Activated naive CD8-positive, alpha-beta T cell treated with anti-CD3 and anti-CD28 coated beads, Interleukin-2, amount 10 ng/mL, durations not matched to agents 7 days and 5 days (primary cell): Measurements from ENCODE around the gene CTAGE15. TPM values are rescaled to one million over a fixed set of nuclear protein-coding genes. Genes with fewer than 3 reads are reported as not detected.
"Not testable (repeated sequence)": the region's sequence is repeated elsewhere in the genome, so short reads cannot be mapped to it uniquely, and the experiment has no call there.

ENCODE experiments used
- ATAC-seq: fragments of 150-1000 bp; cut with Tn5 transposase; one replicate; pipeline ENCODE4 v1.10.0; 2021; ENCODE audit warnings: low read depth, moderate library complexity
- POLR2A ChIA-PET: fragments of 350-600 bp; sonication (Branson Sonifier 250); formaldehyde crosslinking; loops from one replicate; lab custom pipeline; 2021; ENCODE audit warnings: antibody characterized with exemption; lab: Charles Lee
- DNase-seq: peaks from one replicate; pipeline ENCODE4 v3.0.0; 2021
- H3K27ac Mint-ChIP-seq: one replicate; pipeline ENCODE4 v1.8.0; 2022; ENCODE audit warnings: mild to moderate bottlenecking, mixed read lengths
- H3K27me3 Mint-ChIP-seq: one replicate; pipeline ENCODE4 v1.8.0; 2022; ENCODE audit warnings: mild to moderate bottlenecking, moderate library complexity, mixed read lengths
- H3K36me3 Mint-ChIP-seq: one replicate; pipeline ENCODE4 v1.8.0; 2021; ENCODE audit warnings: mild to moderate bottlenecking, mixed read lengths
- H3K4me1 Mint-ChIP-seq: one replicate; pipeline ENCODE4 v1.8.0; 2021; ENCODE audit warnings: mixed read lengths
- H3K4me3 Mint-ChIP-seq: one replicate; pipeline ENCODE4 v1.8.0; 2022; ENCODE audit warnings: mild to moderate bottlenecking, moderate library complexity, mixed read lengths
- H3K9me3 Mint-ChIP-seq: one replicate; pipeline ENCODE4 v1.8.0; 2021; ENCODE audit warnings: mixed read lengths
- total RNA-seq, 2 experiments: library from RNA; stranded (reverse); gene quantifications; one replicate each; pipeline ENCODE4 v1.2.3, GENCODE V29; 2021

The CTAGE15 gene, protein sequence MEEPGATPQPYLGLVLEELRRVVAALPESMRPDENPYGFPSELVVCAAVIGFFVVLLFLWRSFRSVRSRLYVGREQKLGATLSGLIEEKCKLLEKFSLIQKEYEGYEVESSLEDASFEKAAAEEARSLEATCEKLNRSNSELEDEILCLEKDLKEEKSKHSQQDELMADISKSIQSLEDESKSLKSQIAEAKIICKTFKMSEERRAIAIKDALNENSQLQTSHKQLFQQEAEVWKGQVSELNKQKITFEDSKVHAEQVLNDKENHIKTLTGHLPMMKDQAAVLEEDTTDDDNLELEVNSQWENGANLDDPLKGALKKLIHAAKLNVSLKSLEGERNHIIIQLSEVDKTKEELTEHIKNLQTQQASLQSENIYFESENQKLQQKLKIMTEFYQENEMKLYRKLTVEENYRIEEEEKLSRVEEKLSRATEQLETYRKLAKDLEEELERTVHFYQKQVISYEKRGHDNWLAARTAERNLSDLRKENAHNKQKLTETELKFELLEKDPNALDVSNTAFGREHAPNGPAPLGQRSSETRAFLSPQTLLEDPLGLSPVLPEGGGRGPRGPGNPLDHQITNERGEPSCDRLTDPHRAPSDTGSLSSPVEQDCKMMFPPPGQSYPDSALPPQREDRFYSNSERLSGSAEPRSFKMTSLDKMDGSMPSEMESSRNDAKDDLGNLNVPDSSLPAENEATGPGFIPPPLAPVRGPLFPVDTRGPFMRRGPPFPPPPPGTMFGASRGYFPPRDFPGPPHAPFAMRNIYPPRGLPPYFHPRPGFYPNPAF
- total RNA-seq: under 1 TPM in 1 of 2 experiments, not detected in 1; 0.47 TPM

DNA sequence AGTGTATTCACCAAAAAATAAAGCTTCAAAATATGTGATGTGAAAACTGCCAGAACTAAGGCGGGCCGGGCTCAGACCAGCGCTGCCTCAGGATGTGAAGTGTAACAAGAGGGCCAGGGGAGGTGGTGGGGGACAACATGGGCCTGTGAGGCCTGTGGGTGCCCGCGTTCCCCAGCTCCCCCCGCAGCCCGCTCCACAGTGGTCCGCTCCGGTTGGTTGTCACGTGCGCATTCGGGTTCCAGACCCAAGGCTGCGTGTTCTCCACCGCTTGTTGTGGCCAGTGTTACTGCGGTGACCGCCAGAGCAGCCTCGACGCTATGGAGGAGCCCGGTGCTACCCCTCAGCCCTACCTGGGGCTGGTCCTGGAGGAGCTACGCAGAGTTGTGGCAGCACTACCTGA, at the start of gene CTAGE15:
CTAGE15 (plus strand) TSS at position 301 of the 400 bp plus-strand sequence; CDS start at position 318, 17 bp downstream.
- H3K9me3 Mint-ChIP-seq, H3K27me3 Mint-ChIP-seq, ATAC-seq, POLR2A ChIA-PET, H3K36me3 Mint-ChIP-seq, H3K4me1 Mint-ChIP-seq, DNase-seq, H3K4me3 Mint-ChIP-seq, H3K27ac Mint-ChIP-seq: not testable (repeated sequence)

DNA sequence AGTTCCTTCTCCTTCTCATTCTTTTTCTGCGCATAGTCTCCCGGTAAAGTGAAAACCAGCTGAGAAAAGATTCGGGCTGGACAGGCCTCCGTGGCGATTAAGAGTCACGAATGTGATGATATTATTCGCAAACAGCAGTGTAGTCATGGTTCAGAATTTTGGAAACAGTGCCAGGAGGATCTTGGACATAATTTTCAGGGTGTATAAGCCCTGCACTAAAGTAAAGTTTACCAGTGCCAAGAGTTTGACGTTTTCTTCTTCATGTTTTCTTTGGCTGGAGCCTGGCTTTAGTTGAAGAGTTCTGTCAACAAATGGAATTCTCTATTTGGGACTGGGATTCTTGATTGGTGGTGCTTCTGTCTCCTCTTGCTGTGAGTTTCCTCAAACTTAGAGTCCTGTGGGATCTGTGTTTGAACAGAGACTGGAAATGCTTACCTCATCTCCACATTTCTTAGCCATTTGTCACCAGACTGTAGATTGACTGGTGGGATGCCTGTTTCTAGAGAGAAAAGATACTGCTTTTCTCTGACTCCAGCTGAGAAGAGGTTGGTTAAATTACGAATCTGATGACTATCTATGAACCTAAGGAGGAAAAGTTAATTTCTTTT, 49.2 kb upstream of the CTAGE15 start:
- H3K4me3 Mint-ChIP-seq, H3K9me3 Mint-ChIP-seq, H3K36me3 Mint-ChIP-seq, H3K27ac Mint-ChIP-seq, H3K4me1 Mint-ChIP-seq, ATAC-seq, DNase-seq, H3K27me3 Mint-ChIP-seq, POLR2A ChIA-PET: not testable (repeated sequence)

DNA sequence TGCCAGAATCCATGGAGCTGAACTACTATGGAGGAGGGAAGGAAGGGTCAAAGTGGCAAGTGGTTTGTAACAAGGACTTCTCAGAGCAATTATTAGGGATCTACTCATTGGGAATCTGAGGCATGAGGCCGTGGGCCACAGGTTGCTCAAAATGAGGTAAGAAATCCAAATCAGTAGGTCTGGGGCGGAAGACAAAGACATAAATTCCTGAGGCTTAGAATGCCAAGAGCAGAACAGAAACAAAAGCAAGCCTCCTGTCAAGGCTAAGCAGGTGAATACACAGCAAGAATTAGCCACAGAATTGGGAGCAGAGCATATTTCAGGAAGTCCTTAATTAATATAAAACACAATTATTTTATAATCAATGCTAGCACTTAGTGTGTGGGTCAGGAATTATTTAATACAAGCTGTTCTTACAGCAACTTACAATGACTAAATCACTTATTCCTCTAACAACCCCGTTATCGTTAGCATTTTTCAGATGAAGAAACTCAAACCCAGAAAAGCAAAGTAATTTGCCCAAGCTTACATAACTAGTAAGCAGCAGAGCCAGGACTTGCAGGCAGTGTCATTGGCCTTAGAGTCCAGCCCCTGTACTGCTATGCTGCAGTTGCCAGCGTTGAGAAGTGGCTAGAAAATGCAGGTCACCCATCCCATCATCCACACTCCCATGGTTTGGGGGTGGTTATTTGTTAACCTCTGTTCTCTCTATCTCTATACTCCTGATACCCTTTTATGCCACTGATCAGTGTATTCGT, 40.3 kb upstream of the CTAGE15 start:
- not testable (repeated sequence) for H3K9me3 Mint-ChIP-seq

DNA sequence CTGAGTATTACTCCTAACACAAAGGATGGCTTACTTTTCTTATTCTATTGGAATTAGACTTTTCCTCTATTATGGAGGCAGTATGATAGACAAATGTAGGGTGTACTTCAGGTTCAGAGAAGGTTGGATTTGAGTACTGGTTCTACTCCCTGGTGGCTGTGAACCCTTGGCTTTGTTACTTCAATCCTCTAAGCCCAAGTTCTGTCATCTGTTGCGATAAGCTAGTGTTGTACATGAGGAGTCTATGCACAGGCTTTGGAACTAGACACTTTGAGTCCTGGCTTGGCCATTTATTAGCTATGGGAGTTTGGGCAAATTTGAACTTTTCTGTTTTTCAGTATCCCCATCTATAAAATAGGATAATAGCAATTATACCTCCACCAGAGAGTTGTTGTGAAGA, 39.7 kb upstream of the CTAGE15 start:
- H3K36me3 Mint-ChIP-seq, DNase-seq, H3K4me1 Mint-ChIP-seq, H3K27ac Mint-ChIP-seq, H3K27me3 Mint-ChIP-seq, H3K9me3 Mint-ChIP-seq, ATAC-seq, POLR2A ChIA-PET, H3K4me3 Mint-ChIP-seq: not testable (repeated sequence)

More for the DNA sequence above, 40.3 kb upstream of the CTAGE15 start:
- POLR2A ChIA-PET, H3K27me3 Mint-ChIP-seq, H3K36me3 Mint-ChIP-seq, H3K27ac Mint-ChIP-seq, H3K4me1 Mint-ChIP-seq, H3K4me3 Mint-ChIP-seq, DNase-seq, ATAC-seq: not testable (repeated sequence)

DNA sequence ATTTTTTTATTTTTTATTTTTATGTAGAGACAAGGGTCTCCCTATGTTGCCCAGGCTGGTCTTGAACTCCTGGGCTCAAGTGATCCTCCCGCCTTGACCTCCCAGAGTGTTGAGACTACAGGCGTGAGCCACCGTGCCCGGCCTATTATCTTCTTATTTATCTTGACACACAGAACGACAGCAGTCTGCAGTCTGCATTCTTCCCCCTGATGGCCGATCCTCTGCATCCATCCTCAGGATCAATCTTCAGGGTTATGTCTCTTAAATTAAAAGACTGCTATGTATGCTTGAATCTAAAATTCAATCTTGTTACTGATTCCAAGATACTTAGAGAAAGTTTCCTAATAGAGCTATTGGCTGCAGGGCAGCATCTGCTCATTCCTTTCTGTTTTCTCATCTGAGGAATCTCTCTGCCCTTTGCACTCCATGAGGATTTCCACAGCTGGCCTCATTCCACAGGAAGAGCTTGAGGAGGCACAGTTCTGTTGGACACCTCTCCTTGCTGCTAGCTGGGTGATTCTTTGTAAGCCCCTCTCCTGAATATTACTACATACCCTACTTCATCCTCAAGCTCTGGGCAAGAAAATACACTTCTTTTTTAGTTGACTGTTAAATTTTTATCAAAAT, 38.3 kb upstream of the CTAGE15 start:
- H3K27ac Mint-ChIP-seq, H3K9me3 Mint-ChIP-seq, H3K36me3 Mint-ChIP-seq, H3K4me1 Mint-ChIP-seq, H3K4me3 Mint-ChIP-seq, POLR2A ChIA-PET, ATAC-seq, H3K27me3 Mint-ChIP-seq, DNase-seq: not testable (repeated sequence)

DNA sequence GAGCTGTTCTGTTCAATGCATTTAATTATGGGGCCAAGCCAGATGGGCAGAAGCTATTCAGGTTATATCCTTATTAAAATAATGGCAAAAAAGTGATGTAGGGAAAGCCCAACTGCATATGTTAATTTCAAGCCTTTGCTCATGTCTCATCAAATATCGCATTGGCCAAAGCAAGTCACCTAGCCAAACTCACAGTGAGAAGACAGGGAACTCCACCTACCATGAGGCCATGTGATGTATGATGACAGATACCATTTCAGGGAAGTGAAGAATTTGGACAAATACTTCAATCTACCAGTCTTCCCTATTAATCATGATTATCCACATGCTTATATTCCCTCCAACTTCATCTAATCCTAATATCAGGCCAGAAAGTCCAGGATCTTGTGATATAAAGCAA, 35.2 kb upstream of the CTAGE15 start:
- H3K36me3 Mint-ChIP-seq, DNase-seq, H3K4me3 Mint-ChIP-seq, H3K9me3 Mint-ChIP-seq, H3K4me1 Mint-ChIP-seq, ATAC-seq, H3K27me3 Mint-ChIP-seq, H3K27ac Mint-ChIP-seq, POLR2A ChIA-PET: not testable (repeated sequence)

DNA sequence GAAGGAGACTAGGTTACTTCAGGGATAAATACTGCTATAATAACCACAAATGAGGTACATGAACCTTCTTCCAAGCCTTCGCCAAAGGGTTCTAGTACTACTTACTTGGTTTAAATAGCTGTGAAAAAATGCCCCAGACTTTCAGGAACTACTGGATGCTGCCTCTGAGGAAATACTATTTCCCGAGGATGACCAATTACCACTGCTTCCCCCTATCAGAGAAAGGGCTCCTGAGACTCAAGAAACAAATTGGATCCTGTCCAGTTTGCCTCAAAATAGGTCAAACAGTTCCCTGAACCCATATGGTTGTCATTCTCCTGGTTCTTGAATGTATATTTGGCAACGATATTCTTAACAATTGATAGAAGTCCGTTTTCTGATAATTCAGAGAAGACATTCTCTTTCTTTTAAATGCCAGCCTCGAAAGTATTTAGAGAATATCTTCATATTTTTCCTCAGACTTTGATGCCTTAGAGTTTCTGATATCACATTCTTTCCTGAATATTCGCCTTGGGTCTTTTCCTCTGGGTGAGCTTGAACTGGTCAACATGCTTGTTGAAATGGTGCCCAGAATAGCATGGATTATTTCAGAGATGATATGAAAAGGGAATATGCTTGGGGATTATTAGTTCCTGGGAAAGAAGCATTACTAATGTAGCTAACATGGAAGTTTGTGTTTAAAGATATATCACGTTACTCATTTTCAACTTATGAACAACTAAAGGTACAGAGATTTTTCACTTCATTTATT, 28.1 kb upstream of the CTAGE15 start:
- H3K4me1 Mint-ChIP-seq, H3K27me3 Mint-ChIP-seq, H3K4me3 Mint-ChIP-seq, POLR2A ChIA-PET, DNase-seq, H3K36me3 Mint-ChIP-seq, H3K9me3 Mint-ChIP-seq, ATAC-seq, H3K27ac Mint-ChIP-seq: not testable (repeated sequence)

DNA sequence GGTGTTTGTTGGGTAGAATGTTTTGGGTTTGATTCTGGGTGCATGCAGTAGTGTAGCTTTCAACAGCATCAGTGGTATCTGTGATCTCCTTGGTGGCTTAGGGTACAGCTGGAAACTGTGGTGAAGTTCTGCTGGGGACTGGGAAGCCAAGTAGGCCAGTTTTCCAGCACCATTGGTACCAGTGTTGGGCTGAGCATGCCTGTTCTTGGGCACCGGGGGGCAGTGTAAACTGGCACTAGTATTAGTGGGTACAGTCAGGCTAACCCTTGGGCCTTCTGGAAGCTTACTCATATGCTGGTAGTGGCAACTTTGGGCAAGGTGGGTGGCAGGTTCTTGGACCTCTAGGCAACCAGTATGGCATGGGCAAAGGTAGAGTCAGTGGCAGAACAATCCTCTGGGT, 15.6 kb upstream of the CTAGE15 start:
- H3K27me3 Mint-ChIP-seq, ATAC-seq, H3K4me3 Mint-ChIP-seq, DNase-seq, H3K36me3 Mint-ChIP-seq, H3K27ac Mint-ChIP-seq, H3K9me3 Mint-ChIP-seq, POLR2A ChIA-PET, H3K4me1 Mint-ChIP-seq: not testable (repeated sequence)

DNA sequence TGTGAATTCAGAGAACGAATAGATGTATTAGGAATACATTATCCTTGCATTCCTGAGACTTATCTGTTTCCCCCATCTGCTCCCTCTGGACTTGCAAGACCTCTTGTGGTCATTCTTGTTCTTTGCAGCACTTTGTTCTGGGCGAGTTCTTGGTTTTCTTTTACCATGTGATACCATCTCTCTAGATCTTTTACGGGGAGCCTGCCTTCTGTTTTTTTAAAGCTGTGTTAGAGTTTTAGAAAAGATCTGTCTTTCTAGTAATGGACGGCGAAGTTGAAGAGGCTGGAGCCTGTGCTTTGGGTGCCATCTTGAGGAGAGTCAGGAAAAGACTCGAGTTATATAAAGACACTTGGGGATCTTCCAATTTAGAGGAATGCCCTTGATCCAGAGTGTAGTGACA, 8.3 kb upstream of the CTAGE15 start:
- H3K4me3 Mint-ChIP-seq, H3K9me3 Mint-ChIP-seq, ATAC-seq, POLR2A ChIA-PET, H3K27me3 Mint-ChIP-seq, H3K27ac Mint-ChIP-seq, H3K36me3 Mint-ChIP-seq, DNase-seq, H3K4me1 Mint-ChIP-seq: not testable (repeated sequence)

DNA sequence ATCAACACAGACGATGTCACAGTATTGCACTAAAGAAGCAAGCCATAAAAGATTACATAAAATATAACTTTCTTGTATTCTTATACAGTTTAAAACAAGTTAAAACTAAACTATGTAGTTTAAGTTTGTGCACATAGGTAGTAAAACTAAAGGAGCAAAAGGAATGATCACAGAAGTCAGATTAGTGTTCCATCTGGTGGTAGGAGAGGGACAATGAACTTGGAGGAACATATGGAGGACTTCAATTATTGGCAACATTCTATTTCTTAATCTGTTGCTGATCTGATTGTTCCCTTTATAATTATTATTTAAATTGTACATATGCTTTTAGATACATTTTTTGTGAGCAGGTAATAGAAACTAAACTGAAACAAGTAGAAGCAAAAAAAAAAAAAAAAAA, 5.6 kb upstream of the CTAGE15 start:
- H3K27me3 Mint-ChIP-seq, H3K9me3 Mint-ChIP-seq, DNase-seq, H3K27ac Mint-ChIP-seq, POLR2A ChIA-PET, H3K4me1 Mint-ChIP-seq, H3K36me3 Mint-ChIP-seq, ATAC-seq, H3K4me3 Mint-ChIP-seq: not testable (repeated sequence)

DNA sequence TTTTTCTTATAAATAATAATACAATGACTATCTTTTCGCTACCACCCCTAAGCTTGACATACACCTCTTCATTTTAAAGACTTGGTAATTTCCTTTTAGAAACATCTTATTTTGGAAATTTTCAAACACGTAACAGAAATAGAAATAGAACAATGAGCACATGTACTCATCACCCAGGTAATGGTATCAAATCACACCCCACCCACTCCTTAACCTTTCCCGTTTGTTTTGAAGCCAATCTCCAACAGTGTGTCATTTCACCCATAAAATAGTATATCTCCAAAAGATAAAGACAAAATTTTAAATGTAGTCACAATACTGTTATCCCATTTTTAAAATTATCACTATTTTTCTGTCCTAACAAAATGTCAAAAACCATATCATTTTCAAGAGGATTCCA, 16.6 kb downstream of the CTAGE15 start:
- not testable (repeated sequence) for H3K27ac Mint-ChIP-seq

DNA sequence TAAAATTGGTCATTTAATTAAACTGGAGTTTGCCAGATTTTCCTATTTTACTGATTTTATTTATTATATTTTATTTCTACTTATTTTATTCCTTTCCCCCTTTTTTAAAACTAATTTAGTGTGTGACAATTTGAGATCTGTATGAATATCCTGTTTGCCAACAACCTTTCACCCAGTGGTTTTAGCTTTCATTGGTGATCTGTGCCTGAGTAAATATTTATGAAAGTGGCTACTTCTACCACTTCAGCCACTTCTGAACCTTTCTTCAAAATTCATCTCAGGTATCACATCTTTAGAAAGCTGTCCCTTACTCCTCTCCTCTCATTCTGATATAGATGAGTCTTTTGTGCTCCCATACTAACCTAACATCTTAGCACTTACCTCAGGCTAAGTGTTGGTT, 18.3 kb downstream of the CTAGE15 start:
- H3K9me3 Mint-ChIP-seq, H3K4me1 Mint-ChIP-seq, H3K36me3 Mint-ChIP-seq, H3K4me3 Mint-ChIP-seq, H3K27ac Mint-ChIP-seq, POLR2A ChIA-PET, H3K27me3 Mint-ChIP-seq, ATAC-seq, DNase-seq: not testable (repeated sequence)

More for the DNA sequence above, 16.6 kb downstream of the CTAGE15 start:
- H3K36me3 Mint-ChIP-seq, ATAC-seq, POLR2A ChIA-PET, H3K27me3 Mint-ChIP-seq, DNase-seq, H3K4me3 Mint-ChIP-seq, H3K9me3 Mint-ChIP-seq, H3K4me1 Mint-ChIP-seq: not testable (repeated sequence)
